ENCODE measurements around the gene RCL1. TPM values are rescaled to one million over a fixed set of nuclear protein-coding genes. Genes with fewer than 3 reads are reported as not detected.

The RCL1 gene, protein sequence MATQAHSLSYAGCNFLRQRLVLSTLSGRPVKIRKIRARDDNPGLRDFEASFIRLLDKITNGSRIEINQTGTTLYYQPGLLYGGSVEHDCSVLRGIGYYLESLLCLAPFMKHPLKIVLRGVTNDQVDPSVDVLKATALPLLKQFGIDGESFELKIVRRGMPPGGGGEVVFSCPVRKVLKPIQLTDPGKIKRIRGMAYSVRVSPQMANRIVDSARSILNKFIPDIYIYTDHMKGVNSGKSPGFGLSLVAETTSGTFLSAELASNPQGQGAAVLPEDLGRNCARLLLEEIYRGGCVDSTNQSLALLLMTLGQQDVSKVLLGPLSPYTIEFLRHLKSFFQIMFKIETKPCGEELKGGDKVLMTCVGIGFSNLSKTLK
- 7.2 and 7.6 TPM in 2 replicates for total RNA-seq

DNA sequence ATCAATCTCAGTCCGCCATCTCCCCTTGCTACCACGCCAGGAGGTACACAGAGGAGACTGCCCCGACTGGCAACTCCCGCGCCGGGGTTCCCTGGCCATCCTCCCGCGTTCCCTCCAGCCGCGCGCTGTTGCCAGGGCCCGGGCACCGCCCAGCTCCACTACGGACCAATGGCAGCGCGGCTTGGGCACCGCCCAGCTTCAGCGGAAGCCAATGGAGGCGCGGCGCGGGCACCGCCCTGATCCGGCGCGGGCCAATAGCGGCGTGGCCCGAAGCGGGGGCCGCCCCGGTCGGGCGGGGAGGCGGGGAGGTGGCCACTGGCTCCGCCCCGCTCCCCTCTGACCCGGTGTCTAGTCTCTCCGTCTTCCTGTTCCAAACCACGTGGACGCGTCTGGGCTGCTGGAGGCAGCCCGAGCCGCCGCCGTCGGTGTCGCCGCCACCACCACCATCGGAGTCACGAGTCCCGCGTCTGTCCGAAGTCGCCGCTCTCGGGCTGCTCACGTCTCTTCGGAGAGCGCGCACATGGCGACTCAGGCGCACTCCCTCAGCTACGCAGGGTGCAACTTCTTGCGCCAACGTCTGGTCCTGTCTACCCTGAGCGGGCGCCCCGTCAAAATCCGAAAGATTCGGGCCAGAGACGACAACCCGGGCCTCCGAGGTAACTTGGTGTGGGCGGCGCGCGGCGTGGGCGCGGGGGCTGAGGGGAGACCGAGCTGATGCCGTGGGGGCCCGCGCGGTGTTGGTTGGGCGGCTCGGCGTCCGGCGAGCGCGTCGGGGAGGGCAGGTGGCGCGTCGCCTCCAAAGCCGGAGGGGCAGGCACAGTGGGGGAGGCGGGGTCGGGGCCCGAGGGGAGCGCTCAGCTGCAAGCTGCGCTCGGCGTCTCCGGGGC lies at the start of gene RCL1:
TSS of gene RCL1 (plus strand) at position 373 of the 887 bp plus-strand sequence. CDS start at position 521, 148 bp downstream.

Other genes starting within 250 kb of the RCL1 start
- 5.2 and 6.6 TPM in 2 replicates for gene PLPP6, start 130.7 kb upstream of the RCL1 start, total RNA-seq
- gene SPATA6L, start 126.5 kb upstream of the RCL1 start, total RNA-seq: 0.26 and 0.63 TPM in 2 replicates
- 13.7 and 14.2 TPM in 2 replicates for gene CDC37L1, start 113.4 kb upstream of the RCL1 start, total RNA-seq
- 75.3 and 75.5 TPM in 2 replicates for gene AK3, start 51.7 kb upstream of the RCL1 start, total RNA-seq
- 8.6 and 11.3 TPM in 2 replicates for gene JAK2, start 192.3 kb downstream of the RCL1 start, total RNA-seq